Activated naive CD8-positive, alpha-beta T cell (primary cell): ENCODE data around the gene TECR.

Experiments
- H3K27ac Mint-ChIP-seq: one replicate; pipeline ENCODE4 v1.8.0; 2021; ENCODE audit warnings: mixed read lengths
- H3K27me3 Mint-ChIP-seq: one replicate; pipeline ENCODE4 v1.8.0; 2021; ENCODE audit warnings: mixed read lengths
- H3K36me3 Mint-ChIP-seq: one replicate; pipeline ENCODE4 v1.8.0; 2021; ENCODE audit warnings: mixed read lengths
- H3K4me1 Mint-ChIP-seq: one replicate; pipeline ENCODE4 v1.8.0; 2021; ENCODE audit warnings: low read depth, mixed read lengths
- H3K4me3 Mint-ChIP-seq: one replicate; pipeline ENCODE4 v1.8.0; 2021; ENCODE audit warnings: mild to moderate bottlenecking, mixed read lengths
- H3K9me3 Mint-ChIP-seq: one replicate; pipeline ENCODE4 v1.8.0; 2021; ENCODE audit warnings: low read depth, mixed read lengths

The TECR gene

GRCh38 chr19:14529254-14530004, at the start of gene TECR:
Gene TECR, plus strand, starts transcription at chr19:14529594. Its CDS starts 103 bp downstream, at chr19:14529697.
- H3K4me1 Mint-ChIP-seq: peaks cover 39% of the 10 kb centered on the region
- no peaks in the 10 kb centered on the region for H3K9me3 Mint-ChIP-seq
- no peaks in the 10 kb centered on the region for H3K36me3 Mint-ChIP-seq
- no peaks in the 10 kb centered on the region for H3K27me3 Mint-ChIP-seq
- H3K4me3 Mint-ChIP-seq: peak within 1 kb of the TSS; percentile 95
- peak within 1 kb of the TSS; percentile 96 for H3K27ac Mint-ChIP-seq

GRCh38 chr19:14479975-14480699, 49.3 kb upstream of the TECR start:
- Mint-ChIP-seq H3K27me3 (no peaks in the 10 kb centered on the region), H3K36me3 (no peaks in the 10 kb centered on the region), H3K4me3 (no peak overlapping the region), H3K4me1 (peaks cover 13% of the 10 kb centered on the region), H3K27ac (no peak overlapping the region), H3K9me3 (no peaks in the 10 kb centered on the region)

GRCh38 chr19:14480700-14481079, 48.7 kb upstream of the TECR start:
- H3K27me3 Mint-ChIP-seq: no peaks in the 10 kb centered on the region
- no peak overlapping the region for H3K27ac Mint-ChIP-seq
- H3K4me1 Mint-ChIP-seq: peaks cover 9% of the 10 kb centered on the region
- H3K36me3 Mint-ChIP-seq: no peaks in the 10 kb centered on the region
- H3K9me3 Mint-ChIP-seq: no peaks in the 10 kb centered on the region
- no peak overlapping the region for H3K4me3 Mint-ChIP-seq

- peaks cover 2% of the 10 kb centered on the region for H3K36me3 Mint-ChIP-seq
- no peak overlapping the region for H3K27ac Mint-ChIP-seq
- H3K27me3 Mint-ChIP-seq: no peaks in the 10 kb centered on the region
- peaks cover 5% of the 10 kb centered on the region for H3K4me1 Mint-ChIP-seq
- H3K4me3 Mint-ChIP-seq: no peak overlapping the region
- no peaks in the 10 kb centered on the region for H3K9me3 Mint-ChIP-seq
These were observed 47.0 kb upstream of the TECR start for GRCh38 chr19:14482172-14482941.

- no peaks in the 10 kb centered on the region for H3K9me3 Mint-ChIP-seq
- peaks cover 10% of the 10 kb centered on the region for H3K36me3 Mint-ChIP-seq
- no peaks in the 10 kb centered on the region for H3K27me3 Mint-ChIP-seq
- H3K27ac Mint-ChIP-seq: no peak overlapping the region
- peaks cover 5% of the 10 kb centered on the region for H3K4me1 Mint-ChIP-seq
- H3K4me3 Mint-ChIP-seq: no peak overlapping the region
These were observed 41.8 kb upstream of the TECR start for GRCh38 chr19:14487370-14488125.

- H3K27ac Mint-ChIP-seq: no peak overlapping the region
- H3K9me3 Mint-ChIP-seq: no peaks in the 10 kb centered on the region
- no peaks in the 10 kb centered on the region for H3K27me3 Mint-ChIP-seq
These were observed 36.5 kb upstream of the TECR start for GRCh38 chr19:14492756-14493337.

GRCh38 chr19:14494411-14494810, 35.0 kb upstream of the TECR start:
- H3K4me3 Mint-ChIP-seq: peak overlapping the region; percentile 75
- peaks cover 21% of the 10 kb centered on the region for H3K4me1 Mint-ChIP-seq
- H3K27ac Mint-ChIP-seq: peak overlapping the region; percentile 61
- H3K27me3 Mint-ChIP-seq: no peaks in the 10 kb centered on the region
- H3K36me3 Mint-ChIP-seq: peaks cover 7% of the 10 kb centered on the region
- no peaks in the 10 kb centered on the region for H3K9me3 Mint-ChIP-seq

More at GRCh38 chr19:14492756-14493337, 36.5 kb upstream of the TECR start:
- no peak overlapping the region for H3K4me3 Mint-ChIP-seq
- peaks cover 21% of the 10 kb centered on the region for H3K4me1 Mint-ChIP-seq
- peaks cover 10% of the 10 kb centered on the region for H3K36me3 Mint-ChIP-seq

GRCh38 chr19:14494910-14495671, 34.3 kb upstream of the TECR start:
- peak overlapping the region; percentile 82 for H3K27ac Mint-ChIP-seq
- H3K27me3 Mint-ChIP-seq: no peaks in the 10 kb centered on the region
- H3K4me3 Mint-ChIP-seq: peak overlapping the region; percentile 86
- H3K9me3 Mint-ChIP-seq: no peaks in the 10 kb centered on the region
- peaks cover 21% of the 10 kb centered on the region for H3K4me1 Mint-ChIP-seq
- peaks cover 2% of the 10 kb centered on the region for H3K36me3 Mint-ChIP-seq

GRCh38 chr19:14495672-14496028, 33.7 kb upstream of the TECR start:
- peaks cover 21% of the 10 kb centered on the region for H3K4me1 Mint-ChIP-seq
- peak overlapping the region; percentile 82 for H3K27ac Mint-ChIP-seq
- no peaks in the 10 kb centered on the region for H3K9me3 Mint-ChIP-seq
- no peaks in the 10 kb centered on the region for H3K27me3 Mint-ChIP-seq
- H3K36me3 Mint-ChIP-seq: peaks cover 2% of the 10 kb centered on the region
- H3K4me3 Mint-ChIP-seq: peak overlapping the region; percentile 86

GRCh38 chr19:14496029-14496833, 33.2 kb upstream of the TECR start, which contains the start of gene GIPC1:
Gene GIPC1, minus strand, starts transcription at chr19:14496127. Its CDS starts 13,151 bp downstream, at chr19:14482976.
- Mint-ChIP-seq H3K4me3 (peak within 1 kb of the TSS; percentile 86), H3K36me3 (peaks cover 2% of the 10 kb centered on the region), H3K9me3 (no peaks in the 10 kb centered on the region), H3K27me3 (no peaks in the 10 kb centered on the region), H3K27ac (peak within 1 kb of the TSS; percentile 90), H3K4me1 (peaks cover 21% of the 10 kb centered on the region)

GRCh38 chr19:14496834-14497227, 32.6 kb upstream of the TECR start:
- no peaks in the 10 kb centered on the region for H3K9me3 Mint-ChIP-seq
- H3K27me3 Mint-ChIP-seq: no peaks in the 10 kb centered on the region
- peaks cover 21% of the 10 kb centered on the region for H3K4me1 Mint-ChIP-seq
- peak overlapping the region; percentile 90 for H3K27ac Mint-ChIP-seq
- peak overlapping the region; percentile 84 for H3K4me3 Mint-ChIP-seq
- H3K36me3 Mint-ChIP-seq: peaks cover 2% of the 10 kb centered on the region

- Mint-ChIP-seq H3K27me3 (no peaks in the 10 kb centered on the region), H3K27ac (peak overlapping the region; percentile 90), H3K4me3 (peak overlapping the region; percentile 84), H3K36me3 (peaks cover 2% of the 10 kb centered on the region), H3K4me1 (peaks cover 22% of the 10 kb centered on the region), H3K9me3 (no peaks in the 10 kb centered on the region)
These were observed 32.0 kb upstream of the TECR start for GRCh38 chr19:14497228-14497921.
